Measurements from ENCODE around the gene PPP1R12B.
"Not testable (repeated sequence)": the region's sequence is repeated elsewhere in the genome, so short reads cannot be mapped to it uniquely, and the experiment has no call there.

The PPP1R12B gene

GRCh38 chr1:202343652-202344349 is 4.7 kb upstream of the PPP1R12B start:
- DNase-seq (ENCODE audit: low read depth in 2 of 2, low spot score in 1 of 2) = no peak

GRCh38 chr1:202348005-202348508 is 442 bp upstream of the PPP1R12B start:
- DNase-seq (ENCODE audit: low read depth in 2 of 2, low spot score in 1 of 2) = no peak

GRCh38 chr1:202349206-202349928 is 868 bp downstream of the PPP1R12B start:
- no peak for DNase-seq (ENCODE audit: low read depth in 2 of 2, low spot score in 1 of 2)

- no peak for DNase-seq (ENCODE audit: low read depth in 2 of 2, low spot score in 1 of 2)
Observed at GRCh38 chr1:202351725-202352124, 3.2 kb downstream of the PPP1R12B start.

GRCh38 chr1:202352583-202353197 is 4.2 kb downstream of the PPP1R12B start:
- DNase-seq (ENCODE audit: low read depth in 2 of 2, low spot score in 1 of 2) = not testable (repeated sequence)

- DNase-seq (ENCODE audit: low read depth in 2 of 2, low spot score in 1 of 2) = no peak
Observed at GRCh38 chr1:202355944-202356553, 7.5 kb downstream of the PPP1R12B start.

- DNase-seq (ENCODE audit: low read depth in 2 of 2, low spot score in 1 of 2) = no peak
Observed at GRCh38 chr1:202357506-202357905, 9.0 kb downstream of the PPP1R12B start.

GRCh38 chr1:202361224-202361623 is 12.7 kb downstream of the PPP1R12B start:
- DNase-seq (ENCODE audit: low read depth in 2 of 2, low spot score in 1 of 2) = no peak

- DNase-seq (ENCODE audit: low read depth in 2 of 2, low spot score in 1 of 2) = no peak
Observed at GRCh38 chr1:202361701-202362100, 13.2 kb downstream of the PPP1R12B start.

- DNase-seq (ENCODE audit: low read depth in 2 of 2, low spot score in 1 of 2) = no peak
Observed at GRCh38 chr1:202362212-202362611, 13.7 kb downstream of the PPP1R12B start.

- DNase-seq (ENCODE audit: low read depth in 2 of 2, low spot score in 1 of 2) = no peak
Observed at GRCh38 chr1:202365092-202365815, 16.8 kb downstream of the PPP1R12B start.

- no peak for DNase-seq (ENCODE audit: low read depth in 2 of 2, low spot score in 1 of 2)
Observed at GRCh38 chr1:202367271-202367670, 18.8 kb downstream of the PPP1R12B start.

GRCh38 chr1:202370906-202371305 is 22.4 kb downstream of the PPP1R12B start:
- not testable (repeated sequence) for DNase-seq (ENCODE audit: low read depth in 2 of 2, low spot score in 1 of 2)

- no peak for DNase-seq (ENCODE audit: low read depth in 2 of 2, low spot score in 1 of 2)
Observed at GRCh38 chr1:202374099-202374498, 25.6 kb downstream of the PPP1R12B start.

GRCh38 chr1:202375175-202375574 is 26.7 kb downstream of the PPP1R12B start:
- not testable (repeated sequence) for DNase-seq (ENCODE audit: low read depth in 2 of 2, low spot score in 1 of 2)

- no peak for DNase-seq (ENCODE audit: low read depth in 2 of 2, low spot score in 1 of 2)
Observed at GRCh38 chr1:202376247-202376646, 27.7 kb downstream of the PPP1R12B start.

- not testable (repeated sequence) for DNase-seq (ENCODE audit: low read depth in 2 of 2, low spot score in 1 of 2)
Observed at GRCh38 chr1:202379884-202380529, 31.5 kb downstream of the PPP1R12B start.

- not testable (repeated sequence) for DNase-seq (ENCODE audit: low read depth in 2 of 2, low spot score in 1 of 2)
Observed at GRCh38 chr1:202380535-202380934, 32.0 kb downstream of the PPP1R12B start.

GRCh38 chr1:202381867-202382266 is 33.4 kb downstream of the PPP1R12B start:
- not testable (repeated sequence) for DNase-seq (ENCODE audit: low read depth in 2 of 2, low spot score in 1 of 2)

- DNase-seq (ENCODE audit: low read depth in 2 of 2, low spot score in 1 of 2) = not testable (repeated sequence)
Observed at GRCh38 chr1:202395831-202396230, 47.3 kb downstream of the PPP1R12B start.

All from stimulated activated CD8-positive, alpha-beta memory T cell treated with anti-CD3 and anti-CD28 coated beads, Interleukin-4, amount 100 ng/mL, for 1 hour (primary cell).